ENCODE results near the gene CELA3A. TPM values are rescaled to one million over a fixed set of nuclear protein-coding genes. Genes with fewer than 3 reads are reported as not detected.
"Not testable (repeated sequence)": the region's sequence is repeated elsewhere in the genome, so short reads cannot be mapped to it uniquely, and the experiment has no call there.

CELA3A gene
- total RNA-seq, 2 donors from 2014 or later, result 1.1 to 2.1 TPM

DNA sequence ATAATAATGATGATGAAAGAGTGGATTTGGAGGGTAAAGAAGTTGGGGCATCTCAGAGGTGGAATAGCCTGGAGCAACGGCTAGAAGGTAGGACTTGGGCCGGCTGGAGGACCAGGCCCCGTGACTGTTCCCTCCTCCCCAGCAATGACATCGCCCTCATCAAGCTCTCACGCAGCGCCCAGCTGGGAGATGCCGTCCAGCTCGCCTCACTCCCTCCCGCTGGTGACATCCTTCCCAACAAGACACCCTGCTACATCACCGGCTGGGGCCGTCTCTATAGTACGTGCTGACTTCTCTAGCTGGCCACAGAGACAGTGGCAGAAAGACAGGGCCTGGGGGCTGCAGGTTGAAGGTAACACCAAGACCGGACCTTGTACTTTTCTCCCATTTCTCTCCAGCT is 5.3 kb downstream of the CELA3A start:
- intact Hi-C loops (cut with DNase I, micrococcal nuclease); ATAC-seq; DNase-seq: not testable (repeated sequence)

DNA sequence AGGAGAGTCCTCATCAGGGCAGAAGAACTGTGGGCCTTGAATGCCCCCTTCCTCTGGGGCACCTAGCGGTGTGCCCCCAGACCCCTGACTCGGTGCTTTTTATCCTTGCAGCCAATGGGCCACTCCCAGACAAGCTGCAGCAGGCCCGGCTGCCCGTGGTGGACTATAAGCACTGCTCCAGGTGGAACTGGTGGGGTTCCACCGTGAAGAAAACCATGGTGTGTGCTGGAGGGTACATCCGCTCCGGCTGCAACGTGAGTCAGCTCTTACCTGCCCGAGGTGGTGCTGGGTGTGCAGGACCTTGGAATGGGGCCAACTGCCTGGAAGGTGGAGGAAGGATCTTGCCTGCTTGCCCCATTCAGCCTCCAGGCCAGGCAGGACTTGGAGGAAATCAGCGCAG is 5.8 kb downstream of the CELA3A start:
- intact Hi-C loops (cut with DNase I, micrococcal nuclease); DNase-seq: not testable (repeated sequence)
- peak; percentile 38 for ATAC-seq

DNA sequence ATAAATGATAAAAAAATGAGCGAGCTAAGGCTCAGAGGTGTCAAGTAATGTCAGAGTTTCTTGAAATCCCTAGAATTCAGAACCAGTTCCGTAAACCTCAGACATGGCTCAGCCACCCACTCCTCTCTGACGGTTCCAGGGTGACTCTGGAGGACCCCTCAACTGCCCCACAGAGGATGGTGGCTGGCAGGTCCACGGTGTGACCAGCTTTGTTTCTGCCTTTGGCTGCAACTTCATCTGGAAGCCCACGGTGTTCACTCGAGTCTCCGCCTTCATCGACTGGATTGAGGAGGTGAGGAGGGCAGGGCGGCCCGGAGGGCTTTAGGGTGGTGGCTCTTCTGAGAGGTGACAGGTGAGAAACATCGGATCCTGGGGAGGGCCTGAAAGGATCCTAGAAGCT is 8.1 kb downstream of the CELA3A start:
- DNase-seq; ATAC-seq; intact Hi-C loops (cut with DNase I, micrococcal nuclease): not testable (repeated sequence)

DNA sequence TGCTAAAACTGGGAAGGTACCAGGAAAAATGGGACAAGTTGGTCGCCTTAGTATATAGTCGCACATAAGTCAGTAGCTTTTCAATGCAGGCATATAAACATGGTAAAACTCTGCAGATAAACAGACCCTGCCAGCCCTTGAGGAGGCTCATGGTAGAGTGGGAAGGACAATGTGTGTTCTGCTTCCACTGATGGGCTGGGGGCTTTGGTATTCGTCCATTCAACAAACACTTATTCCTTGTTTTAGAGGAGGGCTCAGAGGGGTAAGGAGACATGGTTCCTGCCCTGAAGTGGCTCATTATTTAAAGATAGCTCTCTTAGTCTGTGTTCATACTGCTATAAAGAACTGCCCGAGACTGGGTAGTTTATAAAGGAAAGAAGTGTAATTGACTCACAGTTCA is 11.3 kb downstream of the CELA3A start:
- ATAC-seq; DNase-seq; intact Hi-C loops (cut with DNase I, micrococcal nuclease): not testable (repeated sequence)

DNA sequence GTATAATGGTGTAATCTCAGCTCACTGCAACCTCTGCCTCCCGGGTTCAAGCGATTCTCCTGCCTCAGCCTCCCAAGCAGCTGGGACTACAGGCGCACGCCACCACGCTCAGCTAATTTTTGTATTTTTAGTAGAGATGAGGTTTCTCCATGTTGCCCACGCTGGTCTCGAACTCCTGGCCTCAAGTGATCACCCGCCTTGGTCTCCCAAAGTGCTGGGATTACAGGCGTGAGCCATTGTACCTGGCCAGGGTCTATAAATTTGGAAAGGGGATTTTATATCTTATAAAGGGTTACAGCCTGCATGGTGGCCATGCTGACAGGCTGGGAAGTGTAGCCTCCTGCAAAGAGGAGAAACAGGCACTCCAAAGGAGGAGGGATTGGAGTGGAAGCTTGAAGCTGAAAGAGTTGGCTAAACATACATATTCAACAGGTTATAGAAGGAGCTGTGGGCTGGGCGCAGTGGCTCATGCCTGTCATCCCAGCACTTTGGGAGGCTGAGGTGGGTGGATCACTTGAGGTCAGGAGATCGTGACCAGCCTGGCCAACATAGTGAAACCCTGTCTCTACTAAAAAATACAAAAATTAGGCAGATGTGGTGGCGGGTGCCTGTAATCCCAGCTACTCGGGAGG is 13.2 kb downstream of the CELA3A start:
- DNase-seq; intact Hi-C loops (cut with DNase I, micrococcal nuclease); ATAC-seq: not testable (repeated sequence)

DNA sequence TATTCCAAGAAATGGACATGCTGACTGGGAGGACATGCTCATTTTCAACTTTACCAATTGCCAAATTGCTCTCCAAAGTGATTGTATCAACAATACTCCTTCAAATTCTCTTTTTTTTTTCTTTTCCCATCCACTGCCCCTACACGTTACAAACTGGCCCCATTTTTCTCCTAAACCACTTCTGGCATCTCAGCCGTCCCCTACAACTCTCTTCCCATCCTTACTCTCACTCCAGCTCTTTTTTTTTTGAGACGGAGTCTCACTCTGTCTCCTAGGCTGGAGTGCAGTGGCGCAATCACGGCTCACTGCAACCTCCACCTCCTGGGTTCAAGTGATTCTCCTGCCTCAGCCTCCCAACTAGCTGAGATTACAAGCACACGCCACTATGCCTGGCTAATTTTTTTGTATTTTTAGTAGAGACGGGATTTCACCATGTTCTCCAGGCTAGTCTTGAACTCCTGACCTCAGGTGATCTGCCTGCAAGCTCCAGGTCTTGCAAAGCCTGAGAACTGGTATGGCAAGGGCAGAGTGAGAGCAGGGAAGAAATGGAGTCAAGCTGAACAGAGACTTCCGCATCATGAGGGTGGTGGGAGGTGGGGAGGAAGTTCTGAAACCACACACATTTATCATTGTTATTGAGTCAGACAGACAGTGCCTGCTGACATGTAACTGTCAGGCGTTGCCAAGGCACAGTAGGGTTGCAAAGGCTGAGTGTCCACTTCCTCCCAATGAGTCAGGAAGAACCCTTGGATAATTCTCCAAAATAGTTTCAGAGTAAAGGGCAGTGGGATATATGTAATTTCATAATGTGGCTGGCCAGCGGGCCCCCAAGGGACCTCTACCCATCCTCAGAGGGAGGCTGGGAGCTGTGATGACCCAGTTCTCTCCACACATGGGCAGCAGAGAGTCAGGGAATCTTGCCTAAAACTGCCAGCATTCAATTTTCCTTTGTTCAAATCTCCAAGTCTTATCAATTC is 17.4 kb downstream of the CELA3A start:
- ATAC-seq (peak; percentile 38), DNase-seq (no peak)
- intact Hi-C loops (cut with DNase I, micrococcal nuclease), result no loop called here

DNA sequence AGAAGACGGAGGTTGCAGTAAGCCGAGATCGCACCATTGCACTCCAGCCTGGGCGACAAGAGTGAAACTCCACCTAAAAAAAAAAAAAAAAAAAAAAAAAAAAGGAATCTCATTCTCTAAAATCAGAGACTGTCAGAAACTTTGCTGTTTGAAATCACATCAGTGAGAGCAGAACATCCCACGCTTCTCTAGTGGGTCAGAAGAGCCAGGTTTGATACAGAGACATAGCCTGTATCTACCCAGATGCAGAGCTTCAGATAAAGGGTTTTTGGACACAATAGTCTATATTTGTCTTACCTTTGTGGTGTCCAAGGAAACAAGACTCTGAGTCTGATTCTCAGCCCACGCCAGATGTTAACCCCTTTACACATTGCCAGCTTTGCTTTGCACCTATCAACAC is 19.6 kb downstream of the CELA3A start:
- intact Hi-C loops (cut with DNase I, micrococcal nuclease), result no loop called here
- no peak for ATAC-seq
- DNase-seq, result no peak

DNA sequence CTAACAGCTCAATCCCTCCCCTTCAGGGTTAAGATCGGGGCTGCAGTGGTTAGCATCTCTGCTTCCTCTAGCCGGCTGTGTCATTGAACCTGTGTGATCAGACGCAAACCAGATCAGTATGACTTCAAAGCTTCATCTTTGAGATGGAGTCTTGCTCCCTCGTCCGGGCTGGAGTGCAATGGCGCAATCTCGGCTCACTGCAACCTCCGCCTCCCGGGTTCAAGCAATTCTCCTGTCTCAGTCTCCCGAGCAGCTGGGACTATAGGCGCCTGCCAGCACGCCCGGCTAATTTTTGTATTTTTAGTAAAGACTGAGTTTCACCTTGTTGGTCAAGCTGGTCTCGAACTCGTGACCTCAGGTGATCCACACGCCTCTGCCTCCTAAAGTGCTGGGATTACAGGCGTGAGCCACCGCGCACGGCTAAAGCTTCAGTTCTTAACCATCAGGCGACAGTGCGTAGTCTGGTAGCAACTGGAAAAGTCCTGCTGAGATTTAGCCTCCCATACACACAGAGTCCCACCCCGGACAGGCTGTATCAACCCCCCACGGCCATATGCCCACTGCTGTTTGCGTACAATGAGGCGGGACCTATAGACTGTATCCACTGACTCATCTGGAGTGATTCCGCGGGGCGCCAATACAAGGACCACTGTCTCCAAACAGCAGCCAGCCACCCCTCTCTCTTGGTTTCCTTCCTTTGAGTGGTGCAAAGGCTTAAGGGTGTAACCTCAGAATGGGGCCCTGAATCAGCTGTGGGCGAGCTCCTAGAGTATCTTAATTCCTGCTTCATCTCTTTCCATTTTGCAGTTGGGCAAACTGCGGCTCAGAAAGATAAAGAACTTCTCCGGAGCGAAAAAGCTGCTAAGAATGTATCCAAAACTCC is 23.3 kb downstream of the CELA3A start:
- peak; percentile 46 for ATAC-seq
- intact Hi-C loops (cut with DNase I, micrococcal nuclease), result no loop called here

DNA sequence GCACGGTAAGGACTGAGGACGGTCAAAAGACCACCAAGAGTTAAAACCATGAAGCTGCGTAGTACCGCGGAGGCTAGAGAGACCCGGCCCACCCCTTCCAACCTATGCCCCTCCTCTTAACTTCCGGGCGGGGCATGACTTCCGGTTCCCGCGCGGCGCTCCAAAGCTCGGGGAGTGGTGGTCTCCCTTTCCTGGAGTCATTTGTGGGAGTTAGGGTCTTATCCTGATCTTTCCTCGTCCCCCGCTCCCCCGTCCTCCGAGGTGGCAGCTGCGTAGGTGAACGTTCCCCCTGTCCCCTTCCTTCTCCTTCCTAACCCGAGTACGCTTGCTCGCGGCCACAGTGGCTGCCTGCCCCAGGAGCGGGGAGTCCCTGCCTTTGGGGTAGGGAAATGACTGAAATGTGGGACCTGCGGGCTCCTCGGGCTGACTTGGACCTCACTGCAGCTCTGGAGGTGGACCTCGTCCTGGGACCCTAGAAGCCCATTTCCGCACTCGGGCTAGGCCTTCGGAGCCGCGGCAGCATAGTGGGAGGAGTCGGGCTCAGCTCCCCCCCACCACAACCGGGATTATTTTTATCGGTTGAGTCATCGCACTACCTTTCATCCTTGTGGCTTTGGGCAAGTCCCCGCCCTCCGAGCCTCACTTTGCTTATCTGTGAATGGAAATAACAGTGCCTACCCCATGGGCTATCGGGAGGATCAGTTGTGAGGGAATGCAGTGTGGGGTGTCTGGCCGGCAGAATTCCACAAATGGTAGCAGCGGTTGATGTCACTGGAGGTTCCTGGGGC is 24.1 kb downstream of the CELA3A start:
- intact Hi-C loops (cut with DNase I, micrococcal nuclease), result no loop called here

More for the DNA sequence above, 23.3 kb downstream of the CELA3A start:
- peak; percentile 67 to 73 for DNase-seq

DNA sequence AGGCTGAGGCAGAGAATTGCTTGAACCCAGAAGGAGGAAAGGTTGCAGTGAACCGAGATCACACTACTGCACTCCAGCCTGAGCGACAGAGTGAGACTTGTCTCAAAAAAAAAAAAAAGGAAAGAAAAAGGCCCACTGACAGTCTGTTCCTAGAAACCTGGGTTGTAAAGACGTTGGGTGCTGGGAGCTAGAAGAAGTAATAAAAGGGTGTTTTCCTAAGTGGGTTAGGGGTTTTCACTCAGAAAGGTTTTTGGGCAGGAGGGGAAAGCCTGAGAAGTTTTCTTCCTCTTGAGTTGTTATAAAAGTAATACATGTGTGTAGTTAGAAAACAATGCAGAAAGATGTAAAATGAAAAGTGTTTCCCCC is 25.4 kb downstream of the CELA3A start:
- ATAC-seq (no peak), DNase-seq (no peak)
- intact Hi-C loops (cut with DNase I, micrococcal nuclease), result no loop called here

More for the DNA sequence above, 24.1 kb downstream of the CELA3A start:
- DNase-seq (peak; percentile 88 to 90), ATAC-seq (peak; percentile 85)

DNA sequence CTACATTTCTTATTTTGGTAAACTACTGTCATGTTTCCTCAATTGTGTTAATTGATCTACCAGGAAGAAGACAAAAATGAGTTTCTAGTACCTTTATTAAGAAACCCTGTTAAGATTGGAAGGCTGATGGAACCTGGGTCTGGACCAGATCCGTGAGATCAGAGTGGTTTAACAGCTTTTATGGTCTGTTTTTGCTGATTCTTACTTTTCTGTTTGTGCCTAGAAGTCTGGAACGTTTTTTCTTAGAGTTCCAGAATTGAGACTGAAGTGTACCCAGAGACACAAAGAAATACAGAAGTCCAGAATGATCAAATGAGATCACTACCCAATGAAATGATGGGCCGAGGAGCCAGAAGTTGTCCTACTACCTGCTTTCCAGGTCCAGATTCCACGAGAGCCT is 28.6 kb downstream of the CELA3A start:
- intact Hi-C loops (cut with DNase I, micrococcal nuclease), result no loop called here
- DNase-seq (no peak), ATAC-seq (no peak)

DNA sequence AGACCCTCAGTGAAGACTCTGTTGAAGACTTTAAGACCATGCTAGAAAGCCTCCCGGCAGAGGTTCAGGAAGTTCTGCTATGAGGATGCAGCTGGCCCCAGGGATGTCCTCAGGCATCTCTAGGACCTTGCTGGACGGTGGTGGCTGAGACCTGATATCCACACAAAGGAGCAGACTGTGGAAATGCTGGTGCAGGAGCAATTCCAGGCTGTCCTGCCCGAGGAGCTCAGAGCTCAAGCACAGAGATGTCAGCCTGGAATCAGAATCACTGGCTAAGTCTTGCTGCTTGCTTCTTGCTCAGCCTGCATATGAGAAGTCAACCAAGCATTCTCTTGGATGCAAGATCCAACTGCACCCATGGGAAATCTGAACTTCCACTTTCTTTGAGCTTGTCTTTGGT is 29.0 kb downstream of the CELA3A start:
- intact Hi-C loops (cut with DNase I, micrococcal nuclease), result no loop called here
- ATAC-seq, result no peak
- no peak for DNase-seq

DNA sequence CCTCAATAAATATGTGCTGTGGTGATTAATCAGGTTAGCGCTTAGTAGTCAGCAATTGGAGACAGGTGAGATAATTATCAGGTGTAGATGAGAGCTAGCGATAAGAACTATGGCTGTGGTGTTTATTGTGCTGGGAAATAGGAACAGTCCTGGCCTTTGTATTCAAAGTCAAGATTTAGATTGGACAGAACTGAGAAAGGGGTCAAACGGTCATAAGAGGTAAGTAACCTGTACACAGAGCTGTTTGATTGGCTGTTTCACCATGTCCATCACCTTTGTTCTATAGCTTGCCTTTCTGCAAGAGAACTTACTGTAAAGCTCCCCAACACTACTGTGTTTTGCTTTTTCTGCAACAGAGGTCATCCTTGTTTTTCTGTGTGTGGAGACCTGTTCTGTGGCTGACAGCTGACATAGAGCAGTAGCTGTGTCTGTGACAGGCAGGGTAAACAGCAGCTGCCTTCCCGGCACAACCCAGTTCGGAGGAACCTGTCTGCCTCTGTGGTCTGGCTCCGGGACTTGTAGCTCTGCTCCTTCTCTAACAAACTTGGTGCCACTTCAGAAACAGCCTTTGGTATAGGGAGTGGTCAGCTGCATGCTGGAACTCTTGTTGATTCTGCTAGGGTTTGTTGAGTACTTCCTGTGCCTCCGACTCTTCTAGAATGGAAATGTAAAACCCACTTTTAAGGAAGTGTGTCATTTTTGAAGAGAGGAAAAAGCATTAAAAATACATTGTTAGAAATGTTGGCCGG is 29.9 kb downstream of the CELA3A start:
- intact Hi-C loops (cut with DNase I, micrococcal nuclease), result no loop called here
- peak; percentile 84 for ATAC-seq
- DNase-seq, result peak; percentile 41 to 74

DNA sequence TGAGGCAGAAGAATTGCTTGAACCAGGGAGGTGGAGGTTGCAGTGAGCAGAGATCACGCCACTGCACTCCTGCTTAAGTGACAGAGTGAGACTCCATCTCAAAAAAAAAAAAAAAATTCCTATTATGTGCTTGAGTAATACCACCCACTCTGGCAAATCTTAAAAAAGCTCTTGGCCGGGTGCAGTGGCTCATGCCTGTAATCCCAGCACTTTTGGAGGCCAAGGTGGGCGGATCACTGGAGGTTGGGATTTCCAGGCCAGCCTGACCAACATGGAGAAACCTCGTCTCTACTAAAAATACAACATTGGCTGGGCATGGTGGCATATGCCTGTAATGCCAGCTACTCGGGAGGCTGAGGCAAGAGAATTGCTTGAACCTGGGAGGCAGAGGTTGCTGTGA is 33.4 kb downstream of the CELA3A start:
- DNase-seq; ATAC-seq; intact Hi-C loops (cut with DNase I, micrococcal nuclease): not testable (repeated sequence)

DNA sequence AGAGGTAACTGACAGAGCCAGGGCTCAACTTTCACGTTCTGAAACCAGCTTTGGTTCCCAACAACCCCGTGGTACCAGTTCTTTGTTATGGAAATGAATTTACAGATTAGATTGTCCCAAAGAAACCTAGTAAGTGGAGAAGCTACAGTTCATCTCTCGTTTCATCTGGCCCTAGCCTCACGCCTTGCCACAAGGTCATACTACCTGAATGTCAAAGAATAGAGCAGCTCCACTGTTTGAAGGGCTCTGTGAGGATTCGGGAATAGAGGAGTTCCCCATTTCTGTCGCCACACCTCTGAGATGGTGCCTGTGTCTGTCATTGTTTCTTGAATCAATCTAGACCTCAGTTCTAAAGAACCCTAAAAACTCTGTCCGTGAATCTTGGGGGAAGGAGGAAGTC is 36.1 kb downstream of the CELA3A start:
- intact Hi-C loops (cut with DNase I, micrococcal nuclease), result no loop called here
- no peak for ATAC-seq
- no peak for DNase-seq

DNA sequence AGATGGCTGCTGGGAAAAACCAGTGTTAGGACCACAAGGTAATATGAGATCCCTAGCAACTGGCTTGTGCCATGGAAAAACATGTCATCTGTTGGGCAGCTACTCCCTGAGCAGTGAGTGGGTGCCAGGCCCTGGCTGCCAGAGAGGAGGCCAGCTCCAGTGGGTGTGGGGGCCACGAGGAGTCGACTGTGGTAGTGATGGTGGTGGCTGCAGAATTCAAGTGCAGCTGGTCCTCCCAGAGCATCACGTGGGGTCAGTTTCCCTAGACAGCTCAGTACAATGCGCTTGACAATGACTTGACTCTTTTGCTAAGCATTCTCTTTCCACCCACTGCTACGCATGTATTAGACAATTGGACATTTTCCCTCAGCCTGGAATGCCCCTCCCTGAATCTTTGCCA is 36.6 kb downstream of the CELA3A start:
- DNase-seq, result no peak
- intact Hi-C loops (cut with DNase I, micrococcal nuclease), result no loop called here
- no peak for ATAC-seq

DNA sequence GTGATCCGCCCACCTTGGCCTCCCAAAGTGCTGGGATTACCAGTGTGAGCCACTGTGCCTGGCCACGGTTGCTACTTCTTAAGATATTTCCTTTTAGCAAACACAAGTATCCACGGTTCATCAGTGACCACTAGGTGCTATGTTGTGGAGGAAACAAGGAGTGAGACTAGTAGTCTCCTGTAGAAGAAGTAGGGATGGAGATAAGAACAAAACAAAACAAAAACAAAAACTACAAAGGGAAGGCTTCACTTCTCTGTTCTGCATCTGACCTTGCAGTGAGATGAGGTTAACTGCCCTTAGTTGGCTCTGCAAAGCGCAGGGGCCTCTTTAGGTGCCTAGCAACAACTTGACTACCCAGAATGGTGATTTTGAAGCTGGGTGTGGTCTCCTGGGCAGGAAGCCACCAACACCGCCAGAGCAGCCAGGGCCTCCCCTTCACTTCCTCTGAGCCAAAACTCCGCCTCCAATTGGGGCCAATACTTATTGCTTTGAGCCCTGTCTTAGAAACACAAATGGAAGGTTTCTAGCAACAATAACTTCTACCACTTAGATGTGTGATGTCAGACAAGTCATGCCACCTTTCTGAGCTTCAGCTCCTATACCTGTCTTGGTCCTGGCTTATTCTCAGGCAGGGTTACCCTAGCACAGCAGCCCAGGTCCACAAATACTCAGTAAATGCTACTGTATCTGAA is 38.3 kb downstream of the CELA3A start:
- peak; percentile 95 for ATAC-seq
- intact Hi-C loops (cut with DNase I, micrococcal nuclease), result no loop called here

More for the DNA sequence above, 38.3 kb downstream of the CELA3A start:
- DNase-seq, result peak; percentile 80 to 86
